ENCODE data around the gene C1orf35.

C1orf35 gene

GRCh38 chr1:228063251-228064191, 39.6 kb downstream of the C1orf35 start:
- DNase-seq (ENCODE audit: low spot score), result no peak

- DNase-seq (ENCODE audit: low spot score), result no peak
These were observed 40.3 kb downstream of the C1orf35 start for GRCh38 chr1:228062812-228063211.

GRCh38 chr1:228062085-228062791, 40.9 kb downstream of the C1orf35 start:
- no peak for DNase-seq (ENCODE audit: low spot score)

GRCh38 chr1:228061411-228062084, 41.6 kb downstream of the C1orf35 start:
- no peak for DNase-seq (ENCODE audit: low spot score)

GRCh38 chr1:228060458-228061190, 42.5 kb downstream of the C1orf35 start:
- no peak for DNase-seq (ENCODE audit: low spot score)

- DNase-seq (ENCODE audit: low spot score), result peak; percentile 82
These were observed 43.3 kb downstream of the C1orf35 start for GRCh38 chr1:228059634-228060457.

- no peak for DNase-seq (ENCODE audit: low spot score)
These were observed 44.0 kb downstream of the C1orf35 start for GRCh38 chr1:228058949-228059633.

- DNase-seq (ENCODE audit: low spot score), result no peak
These were observed 44.8 kb downstream of the C1orf35 start for GRCh38 chr1:228058172-228058948.

Data from iPS-NIHi11 (cell line).